CD14-positive monocyte (primary cell): ENCODE data around the gene ZNF804B. TPM values are rescaled to one million over a fixed set of nuclear protein-coding genes. Genes with fewer than 3 reads are reported as not detected.

Experiments used
- DNase-seq, 3 donors: peaks; one replicate each; pipeline ENCODE4 v3.0.0-alpha.2; 2011 to 2022
- H2AFZ ChIP-seq: 2 replicates; pipeline ENCODE4 v1.6.0; 2012; ENCODE audit warnings: mild to moderate bottlenecking, low read depth, low read length, inconsistent platforms; ENCODE audit not compliant: insufficient read depth, poor library complexity, severe bottlenecking
- H3K27ac ChIP-seq, 2 donors: 1 replicate in 1 of 2; 2 replicates in 1 of 2; pipeline ENCODE4 v1.5.1; 2012 to 2013; ENCODE audit warnings: low read length in 2 of 2, control low read depth in 1 of 2, inconsistent platforms in 1 of 2, low read depth in 1 of 2, mild to moderate bottlenecking in 1 of 2
- H3K27me3 ChIP-seq, 2 donors: one replicate each; pipeline versions ENCODE4 v1.6.0 to v1.6.1; 2011 to 2013; ENCODE audit warnings: low read length in 2 of 2; ENCODE audit not compliant: control insufficient read depth in 2 of 2, insufficient read depth in 2 of 2
- H3K36me3 ChIP-seq, 2 donors: replicated peaks in 1 of 2; 1 replicate in 1 of 2; 2 replicates in 1 of 2; pipeline versions ENCODE4 v1.5.1 to v1.6.1; 2012 to 2013; ENCODE audit warnings: low read length in 2 of 2, control low read depth in 1 of 2, inconsistent platforms in 1 of 2, mild to moderate bottlenecking in 1 of 2; ENCODE audit not compliant: insufficient read depth in 2 of 2, control insufficient read depth in 1 of 2
- H3K4me1 ChIP-seq, 2 donors: 1 replicate in 1 of 2; 2 replicates in 1 of 2; pipeline versions ENCODE4 v1.5.1 to v1.6.1; 2012 to 2013; ENCODE audit warnings: low read length in 2 of 2, control low read depth in 1 of 2, inconsistent platforms in 1 of 2, mild to moderate bottlenecking in 1 of 2, moderate library complexity in 1 of 2; ENCODE audit not compliant: insufficient read depth in 2 of 2, control insufficient read depth in 1 of 2
- H3K4me2 ChIP-seq: replicated peaks from 2 replicates; pipeline ENCODE3; 2012; ENCODE audit warnings: low read length, moderate library complexity, mild to moderate bottlenecking; ENCODE audit not compliant: poor library complexity, severe bottlenecking; ENCODE audit errors: extremely low read depth
- H3K4me3 ChIP-seq, 3 experiments: fragments of 200-600 bp in 1 of 3; sonication (generic) in 1 of 3; replicated peaks in 1 of 3; 1 replicate in 2 of 3; 2 replicates in 1 of 3; pipeline ENCODE4 v1.5.1; 2011 to 2013; ENCODE audit warnings: low read length in 3 of 3, mild to moderate bottlenecking in 3 of 3, control low read depth in 2 of 3, low read depth in 2 of 3, inconsistent platforms in 1 of 3, moderate library complexity in 1 of 3
- H3K79me2 ChIP-seq: 2 replicates; pipeline ENCODE4 v1.6.0; 2012; ENCODE audit warnings: mild to moderate bottlenecking, control low read depth, inconsistent platforms, low read length, moderate library complexity; ENCODE audit not compliant: insufficient read depth
- H3K9ac ChIP-seq: 2 replicates; pipeline ENCODE4 v1.6.0; 2017; ENCODE audit warnings: low read length, mild to moderate bottlenecking; ENCODE audit not compliant: insufficient read depth, poor library complexity, severe bottlenecking
- H3K9me3 ChIP-seq, 2 donors: replicated peaks in 1 of 2; 1 replicate in 1 of 2; 2 replicates in 1 of 2; pipeline versions ENCODE4 v1.5.1 to v1.6.1; 2012 to 2013; ENCODE audit warnings: low read length in 2 of 2, control low read depth in 1 of 2; ENCODE audit not compliant: control insufficient read depth in 1 of 2, insufficient read depth in 1 of 2
- H4K20me1 ChIP-seq: 2 replicates; pipeline ENCODE4 v1.6.0; 2012; ENCODE audit warnings: mild to moderate bottlenecking, low read length, control low read depth, moderate library complexity; ENCODE audit not compliant: insufficient read depth
- H3K27ac Mint-ChIP-seq, 7 donors: one replicate each; pipeline ENCODE4 v1.8.0; 2020; ENCODE audit warnings: mild to moderate bottlenecking in 7 of 7, mixed read lengths in 7 of 7, moderate library complexity in 6 of 7, inconsistent platforms in 2 of 7
- H3K27me3 Mint-ChIP-seq, 3 donors: one replicate each; pipeline ENCODE4 v1.8.0; 2021 to 2022; ENCODE audit warnings: low read depth in 3 of 3, mild to moderate bottlenecking in 3 of 3, mixed read lengths in 3 of 3, moderate library complexity in 3 of 3, inconsistent platforms in 1 of 3
- H3K36me3 Mint-ChIP-seq, 2 donors: one replicate each; pipeline ENCODE4 v1.8.0; 2020; ENCODE audit warnings: mixed read lengths in 2 of 2, inconsistent platforms in 1 of 2, mild to moderate bottlenecking in 1 of 2
- H3K4me1 Mint-ChIP-seq: one replicate; pipeline ENCODE4 v1.8.0; 2020; ENCODE audit warnings: mild to moderate bottlenecking, mixed read lengths
- H3K4me3 Mint-ChIP-seq, 2 donors: one replicate each; pipeline ENCODE4 v1.8.0; 2020; ENCODE audit warnings: mild to moderate bottlenecking in 2 of 2, mixed read lengths in 2 of 2, moderate library complexity in 1 of 2
- H3K9me3 Mint-ChIP-seq, 7 donors: one replicate each; pipeline ENCODE4 v1.8.0; 2020 to 2022; ENCODE audit warnings: mixed read lengths in 7 of 7, mild to moderate bottlenecking in 6 of 7, moderate library complexity in 6 of 7, inconsistent platforms in 2 of 7
- CTCF ChIP-seq: fragments of 200-600 bp; IDR thresholded peaks from one replicate; pipeline ENCODE4 v1.8.0; 2022; ENCODE audit warnings: antibody characterized with exemption, mild to moderate bottlenecking
- WGBS: methylation state at CpG from one replicate; pipeline ENCODE4 v1.1.5; 2013; ENCODE audit warnings: missing lambda C conversion rate; ENCODE audit not compliant: insufficient coverage; 5-methylcytosine and 5-hydroxymethylcytosine counted together
- intact Hi-C, 2 donors: fragments of 100-400 bp; cut with micrococcal nuclease; formaldehyde crosslinking; loops; one replicate each; pipeline versions ENCODE4 v1.15.0 to v1.15.1; 2023
- polyA plus RNA-seq, 3 donors: library from polyadenylated mRNA; depleted of rRNA in 1 of 3; unstranded in 2 of 3; stranded (reverse) in 1 of 3; fragments of 300-500 nt in 2 of 3; fragments of >200 nt in 1 of 3; fragmentation: Illumina TruSeq in 2 of 3; gene quantifications; 1 replicate in 2 of 3; 2 replicates in 1 of 3; pipeline ENCODE4 v1.2.3, GENCODE V29; 2012 to 2021

ZNF804B gene
- polyA plus RNA-seq, 3 donors, result not detected

DNA sequence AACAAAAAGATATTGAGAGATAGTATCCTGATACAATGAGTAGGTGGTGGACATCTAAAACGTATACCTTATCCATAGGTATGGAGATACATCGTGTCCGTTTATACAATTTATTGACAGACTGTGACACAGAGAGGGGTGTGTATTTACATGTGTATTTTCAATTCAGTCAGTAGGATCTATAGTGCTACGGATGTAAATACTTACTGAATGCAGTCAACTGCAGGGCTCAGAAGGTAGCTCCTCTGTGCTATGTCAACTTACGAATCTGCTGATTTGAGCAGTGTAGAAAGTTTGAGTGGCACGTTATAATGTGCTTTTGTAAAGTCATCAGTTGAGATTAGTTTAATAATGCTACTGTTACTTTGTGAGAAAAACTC is 626 bp downstream of the ZNF804B start:
- peaks cover 4% of the 10 kb centered on the region for H3K4me1 Mint-ChIP-seq
- Histone ChIP-seq H3K27ac (no peak overlapping the region), H3K79me2 (no peaks in the 10 kb centered on the region), H3K36me3 (no peaks in the 10 kb centered on the region), H3K4me1 (no peaks in the 10 kb centered on the region), H3K4me3 (no peak overlapping the region), H3K9ac (no peak overlapping the region), H4K20me1 (no peaks in the 10 kb centered on the region), H2AFZ (no peak overlapping the region), H3K4me2 (no peak overlapping the region), H3K9me3 (peaks cover 0 to 8% of the 10 kb centered on the region in 2 donors), H3K27me3 (peaks cover 39 to 69% of the 10 kb centered on the region in 2 donors)
- 8% methylated on average over 2 of the region's 6 CpGs for WGBS
- intact Hi-C loops, result no loop called here
- H3K4me3 Mint-ChIP-seq, result peak overlapping the region in 1 of 2 donors; percentile 66
- peaks cover 0 to 3% (median 1%) of the 10 kb centered on the region in 7 donors for H3K9me3 Mint-ChIP-seq
- no peaks in the 10 kb centered on the region for H3K36me3 Mint-ChIP-seq
- no peak for DNase-seq
- no peak overlapping the region for H3K27ac Mint-ChIP-seq
- no peak for TF ChIP-seq CTCF
- peaks cover 42 to 68% (median 52%) of the 10 kb centered on the region in 3 donors for H3K27me3 Mint-ChIP-seq

DNA sequence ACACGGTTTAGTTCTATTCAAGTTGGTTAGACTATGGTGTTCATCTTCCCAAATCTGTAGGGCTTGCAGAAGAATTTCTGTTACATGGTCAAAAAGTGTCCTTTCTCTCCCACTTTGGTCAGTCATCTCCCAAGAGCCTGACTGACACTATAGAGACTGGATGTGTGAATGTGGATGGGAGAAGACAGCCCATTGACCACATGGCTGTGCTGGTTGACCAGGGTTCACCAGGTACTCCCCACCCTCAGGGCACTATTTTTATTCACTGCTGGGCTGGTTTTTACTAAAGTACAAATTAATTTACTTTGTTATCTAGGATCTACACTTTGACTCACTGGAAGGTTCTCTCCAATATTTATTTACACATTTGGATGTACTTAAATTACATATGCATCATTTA is 2.3 kb downstream of the ZNF804B start:
- Mint-ChIP-seq H3K36me3 (no peaks in the 10 kb centered on the region), H3K4me3 (peak overlapping the region in 1 of 2 donors; percentile 9), H3K27me3 (peaks cover 41 to 60% (median 45%) of the 10 kb centered on the region in 3 donors), H3K9me3 (peaks cover 0 to 3% (median 1%) of the 10 kb centered on the region in 7 donors), H3K4me1 (peaks cover 4% of the 10 kb centered on the region), H3K27ac (no peak overlapping the region)
- WGBS, result no CpG with 5 or more reads among the region's 1 CpG
- TF ChIP-seq CTCF, result no peak
- Histone ChIP-seq H3K36me3 (no peaks in the 10 kb centered on the region), H3K27me3 (peaks cover 37 to 55% of the 10 kb centered on the region in 2 donors), H4K20me1 (no peaks in the 10 kb centered on the region), H2AFZ (no peak overlapping the region), H3K79me2 (no peaks in the 10 kb centered on the region), H3K4me2 (no peak overlapping the region), H3K9me3 (peaks cover 0 to 8% of the 10 kb centered on the region in 2 donors), H3K4me1 (no peaks in the 10 kb centered on the region), H3K27ac (no peak overlapping the region), H3K9ac (no peak overlapping the region), H3K4me3 (no peak overlapping the region)
- no peak for DNase-seq
- intact Hi-C loops, result no loop called here
